Activated CD8-positive, alpha-beta memory T cell treated with anti-CD3 and anti-CD28 coated beads for 48 hours (primary cell): ENCODE measurements around the gene EIF3K.
"Not testable (repeated sequence)": the region's sequence is repeated elsewhere in the genome, so short reads cannot be mapped to it uniquely, and the experiment has no call there.

Source experiments
- DNase-seq, 3 experiments: peaks; one replicate each; pipeline ENCODE4 v3.0.0-alpha.2; 2020; ENCODE audit warnings: low read depth in 2 of 3, low spot score in 2 of 3

EIF3K gene

DNA sequence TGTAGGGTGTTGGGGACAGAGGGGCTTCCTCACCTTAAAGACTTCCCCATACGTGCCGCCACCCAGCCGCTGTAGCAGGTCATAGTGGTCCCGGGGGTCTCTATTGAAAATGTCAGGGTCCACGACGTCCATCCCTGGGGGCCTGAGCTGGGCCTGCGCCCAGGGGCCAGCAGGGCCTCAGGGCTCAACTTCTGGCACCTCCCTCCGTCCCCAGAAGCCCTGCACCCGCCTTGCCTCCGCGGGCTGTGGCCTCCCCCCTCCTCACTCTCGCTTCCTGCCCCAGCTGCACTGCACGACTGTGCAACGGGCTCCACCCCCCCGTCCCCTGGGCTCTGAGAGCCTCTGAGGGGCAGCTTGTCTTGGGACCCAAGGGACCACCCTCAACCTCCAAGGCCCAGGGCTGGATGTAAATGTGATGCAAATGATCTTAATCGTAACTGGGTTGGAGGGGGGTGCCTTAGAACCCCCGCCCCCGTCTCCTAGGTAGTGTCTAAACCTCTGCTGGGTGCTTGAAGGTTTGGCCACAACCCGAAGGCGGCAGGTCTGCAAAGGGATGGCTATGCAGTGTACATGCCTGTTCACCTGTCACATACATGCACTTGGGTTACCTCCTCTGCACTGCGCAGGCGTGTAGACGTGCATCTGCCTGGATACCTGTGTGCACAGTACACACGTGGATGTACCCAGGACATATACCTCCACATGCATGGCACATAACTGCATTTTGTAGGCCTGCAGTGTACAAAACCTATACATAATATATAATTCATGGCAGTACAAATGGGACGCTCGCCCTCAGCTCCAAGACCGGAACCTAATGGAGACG lies 1.0 kb upstream of the EIF3K start, which contains the start of gene MAP4K1:
MAP4K1 (minus strand) TSS at position 190 of the 826 bp plus-strand sequence; CDS start at position 132, 58 bp downstream.
- DNase-seq, result peak; percentile 34 to 45 (median 45)

DNA sequence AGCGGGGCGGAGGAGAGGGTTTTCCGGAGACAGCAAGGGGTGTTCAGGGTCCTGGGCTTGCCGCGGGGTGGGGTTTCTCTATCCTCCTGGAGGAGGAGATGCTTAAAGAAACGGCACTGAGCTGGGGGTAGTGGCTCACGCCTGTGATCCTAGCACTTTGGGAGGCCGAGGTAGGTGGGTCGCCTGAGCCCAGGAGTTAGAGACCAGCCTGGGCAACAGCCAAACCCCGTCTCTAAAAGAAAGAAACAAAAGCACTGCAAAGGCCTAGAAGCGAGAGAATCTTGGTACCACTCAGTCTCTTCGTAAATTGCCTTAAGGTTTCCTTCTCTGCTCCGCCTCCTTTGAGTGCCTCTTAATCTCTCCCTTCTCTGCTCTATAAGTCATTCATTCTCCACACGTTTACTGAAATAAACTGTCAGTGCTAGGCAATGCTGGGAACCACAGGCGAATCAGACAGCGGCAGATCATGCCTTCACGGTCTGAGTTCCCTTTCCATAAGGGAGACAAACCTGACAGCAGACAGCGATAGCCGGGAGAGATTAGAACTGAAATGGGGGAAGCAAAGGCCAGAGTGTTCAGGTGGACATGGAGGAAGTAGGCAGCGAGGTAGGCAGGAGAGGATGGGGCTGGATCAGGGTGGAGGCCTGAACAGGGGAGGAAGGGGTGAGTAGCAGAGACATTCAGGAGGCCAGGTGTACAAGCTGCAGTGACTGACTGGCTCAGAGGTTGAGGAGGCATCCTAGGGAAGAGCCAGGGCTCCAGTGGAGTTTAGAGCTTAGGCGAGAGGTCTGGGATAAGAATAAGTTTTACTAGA lies 580 bp downstream of the EIF3K start:
- DNase-seq, result no peak

GRCh38 chr19:38624822-38625221 lies 5.8 kb downstream of the EIF3K start:
- no peak for DNase-seq

DNA sequence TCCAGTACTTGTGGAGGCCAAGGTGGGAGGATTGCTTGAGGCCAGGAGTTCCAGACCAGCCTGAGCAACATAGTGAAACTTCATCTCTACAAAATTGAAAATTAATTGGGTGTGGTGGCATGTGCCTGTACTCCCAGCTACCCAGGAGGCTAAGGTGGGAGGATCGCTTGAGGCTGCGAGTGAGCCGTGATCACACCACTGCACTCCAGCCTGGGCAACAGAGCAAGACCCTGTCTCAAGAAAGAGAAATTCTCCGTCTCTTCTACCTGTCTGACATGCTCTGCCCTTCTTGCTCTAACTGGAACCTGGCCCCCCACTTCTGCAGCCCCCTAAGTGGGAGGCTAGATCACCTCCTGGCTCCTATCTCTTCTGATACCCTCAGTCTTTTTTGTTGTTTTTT lies 7.4 kb downstream of the EIF3K start:
- no peak for DNase-seq

- DNase-seq, result no peak
These were observed 10.6 kb downstream of the EIF3K start for GRCh38 chr19:38629568-38629967.

- DNase-seq, result not testable (repeated sequence)
These were observed 12.3 kb downstream of the EIF3K start for GRCh38 chr19:38631301-38631700.

- DNase-seq, result not testable (repeated sequence)
These were observed 13.0 kb downstream of the EIF3K start for GRCh38 chr19:38631811-38632475.

DNA sequence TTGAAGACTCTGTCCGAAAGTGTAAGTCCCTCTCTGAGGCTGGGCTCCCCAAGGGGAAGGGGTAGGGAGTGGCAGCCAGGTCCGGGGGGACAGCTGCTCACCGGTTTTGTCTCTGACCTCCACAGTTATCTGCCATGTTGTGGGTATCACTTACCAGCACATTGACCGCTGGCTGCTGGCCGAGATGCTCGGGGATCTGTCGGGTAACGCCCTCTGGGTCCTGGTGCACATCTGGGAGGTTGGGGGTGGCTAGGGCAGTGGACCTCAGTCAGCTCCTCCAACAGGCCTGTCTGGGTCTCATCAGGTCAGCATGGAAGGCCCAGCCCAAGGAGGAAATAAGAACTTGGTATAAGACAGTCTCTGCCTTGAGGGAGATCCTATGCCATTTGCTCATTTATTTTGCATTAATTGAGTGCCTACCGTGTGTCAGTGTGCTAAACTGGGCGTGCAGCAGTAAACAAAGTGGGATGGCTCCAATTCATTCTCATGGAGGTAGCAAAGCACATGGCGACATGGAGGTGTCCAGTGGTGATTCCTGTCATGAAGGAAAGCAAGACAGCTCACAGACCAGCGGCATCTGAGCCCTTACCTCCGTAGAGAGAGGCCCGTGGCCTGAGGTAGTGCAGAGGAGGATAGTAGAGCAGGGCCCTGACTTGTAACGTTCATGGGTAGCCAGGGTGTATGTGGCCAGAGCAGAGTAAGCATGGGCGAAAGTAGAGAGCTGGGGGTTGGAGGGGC lies 13.7 kb downstream of the EIF3K start:
- DNase-seq, result no peak

GRCh38 chr19:38634757-38635482 lies 15.9 kb downstream of the EIF3K start:
- peak; percentile 32 to 59 (median 58) for DNase-seq

DNA sequence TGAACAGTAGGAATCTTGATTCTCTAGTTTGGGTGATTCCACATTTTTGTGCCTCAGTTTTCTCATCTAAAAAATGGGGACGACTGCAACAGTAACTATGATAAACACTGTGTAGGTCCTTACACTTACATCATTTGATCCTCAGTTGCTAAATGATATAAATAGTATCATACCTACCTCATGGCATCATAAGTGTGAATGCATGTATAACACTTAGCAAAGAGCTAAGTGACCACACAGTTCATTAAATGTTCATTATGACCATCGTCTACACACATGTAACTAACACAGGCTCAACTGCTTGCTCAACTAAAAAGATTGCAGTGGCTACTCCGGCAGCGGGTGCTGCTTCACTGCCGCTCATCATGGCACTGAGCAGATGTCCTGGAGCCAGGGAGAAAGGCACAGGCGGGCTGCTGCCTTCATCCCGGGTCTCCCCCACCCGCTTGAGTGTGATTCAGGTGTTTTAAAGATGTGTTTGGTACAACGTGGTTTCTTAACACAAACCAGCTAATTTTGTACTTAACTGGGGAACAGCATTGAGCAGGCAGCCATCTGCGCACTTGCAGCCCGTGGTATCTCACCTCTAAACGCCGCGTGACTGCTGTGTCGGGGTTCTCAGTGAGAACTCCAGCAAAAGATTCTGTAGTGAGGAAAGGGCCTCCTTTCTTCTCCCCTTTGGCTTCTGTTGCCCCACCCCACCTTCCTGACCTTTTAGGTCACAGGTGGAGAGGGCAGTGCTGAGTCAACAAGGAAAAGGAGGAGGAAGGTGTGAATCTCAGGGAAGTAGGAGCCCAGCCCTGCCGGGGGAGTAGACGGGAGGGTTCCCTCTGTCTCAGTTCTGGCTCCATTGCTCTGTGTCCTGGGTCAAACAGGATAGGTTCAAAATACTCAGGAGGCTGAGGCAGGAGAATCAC lies 16.8 kb downstream of the EIF3K start:
- no peak for DNase-seq

DNA sequence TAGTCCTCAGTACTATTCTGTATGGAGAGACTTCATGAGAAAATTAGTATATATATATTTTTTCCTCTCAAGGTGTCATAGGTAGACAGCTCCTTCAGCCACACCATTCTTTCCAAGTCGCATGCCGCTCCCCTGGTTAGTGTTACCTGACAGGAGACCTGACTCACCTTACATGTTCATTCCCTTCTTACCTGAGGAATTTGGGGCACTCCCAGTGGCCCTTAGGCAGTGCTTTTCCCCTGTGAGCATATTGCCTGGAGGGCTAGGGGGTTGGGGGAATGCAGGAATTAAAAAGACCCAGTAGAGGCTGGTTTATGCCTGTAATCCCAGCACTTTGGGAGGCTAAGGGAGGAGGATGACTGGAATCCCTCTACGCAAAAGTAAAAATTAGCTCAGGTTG lies 19.5 kb downstream of the EIF3K start:
- DNase-seq, result no peak

DNA sequence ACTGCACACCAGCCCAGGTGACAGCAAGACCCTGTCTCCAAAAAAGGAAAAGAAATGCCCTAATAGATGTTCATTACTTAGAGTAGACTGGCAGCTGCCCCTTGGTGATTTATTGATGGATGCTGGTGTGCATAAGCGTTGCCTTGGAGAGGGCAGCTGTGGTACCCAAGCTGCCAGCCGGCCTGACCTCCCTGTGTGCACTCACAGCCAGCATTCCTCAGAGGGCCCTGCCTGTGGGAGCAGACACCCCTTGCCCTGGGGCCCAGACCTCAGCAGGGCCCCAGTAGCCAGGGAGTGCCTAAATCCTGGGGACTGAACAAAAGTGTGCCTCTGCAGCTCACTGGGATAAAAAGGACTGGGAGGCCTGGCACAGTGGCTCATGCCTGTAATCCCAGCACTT lies 20.7 kb downstream of the EIF3K start:
- DNase-seq, result no peak

DNA sequence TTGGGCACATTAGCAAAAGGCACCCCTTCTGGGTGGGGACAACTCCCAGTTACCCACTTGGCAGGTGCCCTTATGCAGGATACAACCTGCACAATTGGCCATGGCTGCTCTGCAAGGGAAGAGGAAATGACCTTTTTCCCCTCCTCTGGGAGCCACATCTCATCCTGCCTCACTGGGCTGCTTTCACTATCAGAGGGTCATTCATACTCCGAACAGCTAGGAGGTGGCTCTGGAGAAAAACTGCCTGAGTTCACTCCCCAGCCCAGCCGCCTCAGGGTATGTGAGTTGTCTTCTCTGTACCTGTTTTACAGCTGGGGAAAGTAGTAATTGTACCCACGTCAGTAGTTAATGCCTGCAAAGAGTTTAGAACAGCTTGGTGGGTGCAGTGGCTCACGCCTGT lies 21.4 kb downstream of the EIF3K start:
- DNase-seq, result no peak

GRCh38 chr19:38642176-38642575 lies 23.2 kb downstream of the EIF3K start:
- no peak for DNase-seq

- DNase-seq, result no peak
These were observed 25.7 kb downstream of the EIF3K start for GRCh38 chr19:38644719-38645118.

DNA sequence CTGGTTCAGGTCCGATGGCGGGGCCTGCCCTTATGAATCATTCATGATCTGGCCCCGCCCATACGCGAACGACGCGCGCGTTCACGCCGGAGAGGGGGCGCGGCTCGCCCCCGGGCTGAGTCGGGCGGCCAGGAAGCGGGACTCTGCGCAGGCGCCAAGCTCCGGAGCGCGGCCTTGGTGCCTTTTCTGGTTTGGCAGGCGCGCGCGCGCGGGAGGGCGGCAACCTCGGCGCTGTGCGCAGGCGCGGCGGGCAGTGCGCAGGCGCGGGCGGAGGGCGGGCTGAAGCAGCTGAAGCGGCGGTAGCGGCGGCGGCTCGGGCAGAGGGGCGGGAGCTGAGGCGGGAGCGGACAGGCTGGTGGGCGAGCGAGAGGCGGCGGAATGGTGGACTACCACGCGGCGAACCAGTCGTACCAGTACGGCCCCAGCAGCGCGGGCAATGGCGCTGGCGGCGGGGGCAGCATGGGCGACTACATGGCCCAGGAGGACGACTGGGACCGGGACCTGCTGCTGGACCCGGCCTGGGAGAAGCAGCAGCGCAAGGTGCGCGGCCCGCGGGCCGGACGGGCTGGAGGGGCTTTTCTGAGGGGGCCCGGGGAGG lies 28.5 kb downstream of the EIF3K start, which contains the start of gene ACTN4:
ACTN4 (plus strand) TSS at position 282 of the 598 bp plus-strand sequence; CDS start at position 379, 97 bp downstream.
- DNase-seq, result peak; percentile 98 to 100 (median 100)

GRCh38 chr19:38647966-38648768 lies 29.2 kb downstream of the EIF3K start:
- DNase-seq, result no peak
